LNCaP clone FGC (cell line): Measurements from ENCODE around the gene TAF8.

Experiments
- DNase-seq: peaks from one replicate; pipeline ENCODE4 v3.0.0-alpha.2; 2011; ENCODE audit warnings: low read depth
- H3K4me3 ChIP-seq: 2 replicates; pipeline ENCODE4 v1.5.1; 2011; ENCODE audit warnings: mild to moderate bottlenecking, low read depth, low read length, control low read depth
- CTCF ChIP-seq: IDR thresholded peaks from 2 replicates; pipeline ENCODE4 v1.5.1; 2012; ENCODE audit warnings: mild to moderate bottlenecking; ENCODE audit not compliant: control insufficient read depth, insufficient read depth; ENCODE audit errors: extremely low read depth

The TAF8 gene

DNA sequence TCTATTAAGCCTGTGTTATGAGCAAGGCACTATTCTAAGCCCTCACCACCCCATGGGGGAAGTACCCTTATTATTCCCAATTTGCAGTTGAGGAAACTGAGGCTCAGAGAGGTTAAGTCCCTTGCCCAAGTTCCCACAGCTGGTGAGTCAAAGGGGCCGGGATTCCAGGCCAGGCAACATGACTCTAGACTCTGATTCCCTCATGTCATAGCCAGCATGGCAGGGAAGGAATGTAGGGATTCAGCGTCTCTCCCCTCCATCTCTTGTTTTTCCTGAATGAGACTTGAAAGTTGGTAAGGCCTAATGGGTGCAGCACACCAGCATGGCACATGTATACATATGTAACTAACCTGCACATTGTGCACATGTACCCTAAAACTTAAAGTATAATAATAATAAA is 85.4 kb downstream of the TAF8 start:
- H3K4me3 ChIP-seq: no peak overlapping the region
- no peak for TF ChIP-seq CTCF
- no peak for DNase-seq

- peak; percentile 29; the same call in 1 of the 2 replicates for TF ChIP-seq CTCF
- H3K4me3 ChIP-seq: no peak overlapping the region
- no peak for DNase-seq
Measured at GRCh38 chr6:42136508-42137193, 86.3 kb downstream of the TAF8 start.
